Neural progenitor cell (in vitro differentiated cells): ENCODE data around the gene ADAMTSL1. TPM values are rescaled to one million over a fixed set of nuclear protein-coding genes. Genes with fewer than 3 reads are reported as not detected.

Experiments
- DNase-seq: peaks from one replicate; pipeline ENCODE4 v3.0.0-alpha.2; 2016; ENCODE audit warnings: low spot score
- H2AFZ ChIP-seq: fragments of 200-600 bp; sonication (generic); replicated peaks from 2 replicates; pipeline ENCODE4 v1.6.1; 2016; ENCODE audit warnings: antibody characterized with exemption
- H3F3A ChIP-seq: fragments of 200-600 bp; sonication (generic); 2 replicates; pipeline ENCODE4 v1.6.1; 2016; ENCODE audit warnings: antibody characterized with exemption, low read depth
- H3K27ac ChIP-seq: fragments of 200-600 bp; sonication (generic); 2 replicates; pipeline ENCODE4 v1.5.1; 2016; ENCODE audit warnings: mild to moderate bottlenecking
- H3K27me3 ChIP-seq: fragments of 200-600 bp; sonication (generic); 2 replicates; pipeline ENCODE4 v1.6.1; 2016; ENCODE audit warnings: mild to moderate bottlenecking, moderate library complexity
- H3K36me3 ChIP-seq: fragments of 200-600 bp; sonication (generic); 2 replicates; pipeline ENCODE4 v1.5.1; 2016
- H3K4me1 ChIP-seq: fragments of 200-600 bp; sonication (generic); 2 replicates; pipeline ENCODE4 v1.6.1; 2016; ENCODE audit warnings: mixed run types
- H3K4me2 ChIP-seq: fragments of 200-600 bp; sonication (generic); 2 replicates; pipeline ENCODE4 v1.6.1; 2016
- H3K4me3 ChIP-seq: fragments of 200-600 bp; sonication (generic); 2 replicates; pipeline ENCODE4 v1.5.1; 2016
- H3K79me2 ChIP-seq: fragments of 200-600 bp; sonication (generic); 2 replicates; pipeline ENCODE4 v1.6.1; 2016; ENCODE audit warnings: low read depth
- H3K9ac ChIP-seq: fragments of 200-600 bp; sonication (generic); 2 replicates; pipeline ENCODE4 v1.6.1; 2016
- H3K9me3 ChIP-seq: fragments of 200-600 bp; sonication (generic); 2 replicates; pipeline ENCODE4 v1.5.1; 2016; ENCODE audit warnings: low read depth
- H4K20me1 ChIP-seq: fragments of 200-600 bp; sonication (generic); 2 replicates; pipeline ENCODE4 v1.6.1; 2016; ENCODE audit warnings: low read depth
- H3K27ac Mint-ChIP-seq: 3 replicates; pipeline ENCODE4 v1.8.0; 2021; ENCODE audit warnings: mixed read lengths
- H3K27me3 Mint-ChIP-seq: 2 replicates; pipeline ENCODE4 v1.8.0; 2022; ENCODE audit warnings: low read depth, mild to moderate bottlenecking, inconsistent platforms, moderate library complexity, mixed read lengths; ENCODE audit not compliant: insufficient read depth
- H3K36me3 Mint-ChIP-seq: 3 replicates; pipeline ENCODE4 v1.8.0; 2021; ENCODE audit warnings: mixed read lengths
- H3K4me1 Mint-ChIP-seq: 3 replicates; pipeline ENCODE4 v1.8.0; 2021; ENCODE audit warnings: mixed read lengths
- H3K4me3 Mint-ChIP-seq: 3 replicates; pipeline ENCODE4 v1.8.0; 2021; ENCODE audit warnings: mild to moderate bottlenecking, moderate library complexity, mixed read lengths
- H3K9me3 Mint-ChIP-seq: 3 replicates; pipeline ENCODE4 v1.8.0; 2020; ENCODE audit warnings: mixed read lengths
- CTCF ChIP-seq: fragments of 200-600 bp; sonication (generic); IDR thresholded peaks from 2 replicates; pipeline ENCODE4 v1.5.1; 2017; ENCODE audit warnings: antibody characterized with exemption, mild to moderate bottlenecking
- EZH2 ChIP-seq: fragments of 200-600 bp; sonication (generic); IDR thresholded peaks from 2 replicates; pipeline ENCODE4 v1.6.1; 2017; ENCODE audit warnings: antibody characterized with exemption, mild to moderate bottlenecking, moderate library complexity
- EZH2phosphoT487 ChIP-seq: fragments of 200-600 bp; sonication (generic); IDR thresholded peaks from 2 replicates; pipeline ENCODE4 v1.6.1; 2017; ENCODE audit warnings: antibody characterized with exemption
- total RNA-seq: library from RNA; depleted of rRNA; stranded (reverse); fragments of >200 nt; gene quantifications from 2 replicates; pipeline ENCODE4 v1.2.3, GENCODE V29; 2015; ENCODE audit warnings: low replicate concordance

The ADAMTSL1 gene
- total RNA-seq, 1 donor from 2014 or later: 0.73 TPM

GRCh38 chr9:18611971-18612370 lies 138.0 kb downstream of the ADAMTSL1 start:
- Histone ChIP-seq H3K9ac (no peak overlapping the region), H3K4me2 (no peak overlapping the region), H3F3A (peaks cover under 1% of the 10 kb centered on the region), H3K36me3 (no peaks in the 10 kb centered on the region), H2AFZ (no peak overlapping the region), H3K4me3 (no peak overlapping the region), H3K27me3 (no peaks in the 10 kb centered on the region), H4K20me1 (no peaks in the 10 kb centered on the region), H3K9me3 (no peaks in the 10 kb centered on the region), H3K79me2 (no peaks in the 10 kb centered on the region), H3K27ac (no peak overlapping the region), H3K4me1 (peaks cover 7% of the 10 kb centered on the region)
- H3K27ac Mint-ChIP-seq: no peak overlapping the region
- peaks cover 4% of the 10 kb centered on the region for H3K4me1 Mint-ChIP-seq
- H3K36me3 Mint-ChIP-seq: no peaks in the 10 kb centered on the region
- DNase-seq: no peak
- H3K4me3 Mint-ChIP-seq: no peak overlapping the region
- TF ChIP-seq CTCF (no peak), EZH2phosphoT487 (no peak), EZH2 (no peak)
- no peaks in the 10 kb centered on the region for H3K27me3 Mint-ChIP-seq
- H3K9me3 Mint-ChIP-seq: no peaks in the 10 kb centered on the region

GRCh38 chr9:18614116-18614515 lies 140.2 kb downstream of the ADAMTSL1 start:
- TF ChIP-seq EZH2phosphoT487: no peak
- no peak for TF ChIP-seq CTCF
- TF ChIP-seq EZH2: no peak

GRCh38 chr9:18614651-18615050 lies 140.7 kb downstream of the ADAMTSL1 start:
- no peak overlapping the region for H3K4me3 Mint-ChIP-seq
- H3K9me3 Mint-ChIP-seq: no peaks in the 10 kb centered on the region
- no peak overlapping the region for H3K4me2 ChIP-seq
- no peaks in the 10 kb centered on the region for H3K27me3 Mint-ChIP-seq
- no peak for DNase-seq
- H3K4me1 ChIP-seq: peaks cover 2% of the 10 kb centered on the region
- no peak overlapping the region for H2AFZ ChIP-seq
- no peak overlapping the region for H3K27ac Mint-ChIP-seq
- no peaks in the 10 kb centered on the region for H4K20me1 ChIP-seq
- H3K9ac ChIP-seq: no peak overlapping the region
- no peaks in the 10 kb centered on the region for H3K36me3 ChIP-seq
- H3K4me1 Mint-ChIP-seq: no peaks in the 10 kb centered on the region
- H3K36me3 Mint-ChIP-seq: no peaks in the 10 kb centered on the region
- H3K27ac ChIP-seq: no peak overlapping the region
- H3K79me2 ChIP-seq: no peaks in the 10 kb centered on the region
- H3K4me3 ChIP-seq: no peak overlapping the region
- TF ChIP-seq EZH2 (no peak), EZH2phosphoT487 (no peak), CTCF (no peak)
- no peaks in the 10 kb centered on the region for H3K27me3 ChIP-seq
- no peaks in the 10 kb centered on the region for H3F3A ChIP-seq
- no peaks in the 10 kb centered on the region for H3K9me3 ChIP-seq

More at GRCh38 chr9:18614116-18614515, 140.2 kb downstream of the ADAMTSL1 start:
- H3K36me3 ChIP-seq: no peaks in the 10 kb centered on the region
- H3K36me3 Mint-ChIP-seq: no peaks in the 10 kb centered on the region
- H3K9me3 ChIP-seq: no peaks in the 10 kb centered on the region
- no peaks in the 10 kb centered on the region for H3K4me1 Mint-ChIP-seq
- H3K27me3 ChIP-seq: no peaks in the 10 kb centered on the region
- no peak overlapping the region for H3K4me2 ChIP-seq
- H4K20me1 ChIP-seq: no peaks in the 10 kb centered on the region
- H3F3A ChIP-seq: no peaks in the 10 kb centered on the region
- H3K4me1 ChIP-seq: no peaks in the 10 kb centered on the region
- no peak overlapping the region for H3K4me3 Mint-ChIP-seq
- H3K27ac ChIP-seq: no peak overlapping the region
- no peak for DNase-seq
- no peak overlapping the region for H2AFZ ChIP-seq
- H3K27ac Mint-ChIP-seq: no peak overlapping the region
- H3K27me3 Mint-ChIP-seq: no peaks in the 10 kb centered on the region
- no peaks in the 10 kb centered on the region for H3K9me3 Mint-ChIP-seq
- no peaks in the 10 kb centered on the region for H3K79me2 ChIP-seq
- no peak overlapping the region for H3K9ac ChIP-seq
- no peak overlapping the region for H3K4me3 ChIP-seq

GRCh38 chr9:18616976-18617375 lies 143.0 kb downstream of the ADAMTSL1 start:
- Mint-ChIP-seq H3K36me3 (no peaks in the 10 kb centered on the region), H3K9me3 (no peaks in the 10 kb centered on the region), H3K27ac (no peak overlapping the region), H3K27me3 (no peaks in the 10 kb centered on the region), H3K4me1 (no peaks in the 10 kb centered on the region), H3K4me3 (no peak overlapping the region)
- Histone ChIP-seq H3K9me3 (no peaks in the 10 kb centered on the region), H3K36me3 (no peaks in the 10 kb centered on the region), H3K9ac (no peak overlapping the region), H2AFZ (no peak overlapping the region), H3K79me2 (no peaks in the 10 kb centered on the region), H4K20me1 (no peaks in the 10 kb centered on the region), H3F3A (no peaks in the 10 kb centered on the region), H3K27me3 (no peaks in the 10 kb centered on the region), H3K4me2 (no peak overlapping the region), H3K4me1 (peaks cover 4% of the 10 kb centered on the region), H3K27ac (no peak overlapping the region), H3K4me3 (no peak overlapping the region)
- TF ChIP-seq CTCF (no peak), EZH2phosphoT487 (no peak), EZH2 (no peak)
- DNase-seq: no peak
